NK-92 (cell line): ENCODE measurements around the gene GGN.

Source experiments
- DNase-seq: peaks from one replicate; lab custom pipeline; 2025; ENCODE audit not compliant: unreplicated experiment; lab: John Stamatoyannopoulos, UW

Gene GGN

GRCh38 chr19:38388349-38389100 lies 691 bp upstream of the GGN start, which contains the start of gene SPRED3:
SPRED3 (plus strand) TSS chr19:38388697; CDS start chr19:38390303, 1,606 bp downstream.
- no peak for DNase-seq

- no peak for DNase-seq
Measured at GRCh38 chr19:38386971-38387549, 774 bp downstream of the GGN start.

DNA sequence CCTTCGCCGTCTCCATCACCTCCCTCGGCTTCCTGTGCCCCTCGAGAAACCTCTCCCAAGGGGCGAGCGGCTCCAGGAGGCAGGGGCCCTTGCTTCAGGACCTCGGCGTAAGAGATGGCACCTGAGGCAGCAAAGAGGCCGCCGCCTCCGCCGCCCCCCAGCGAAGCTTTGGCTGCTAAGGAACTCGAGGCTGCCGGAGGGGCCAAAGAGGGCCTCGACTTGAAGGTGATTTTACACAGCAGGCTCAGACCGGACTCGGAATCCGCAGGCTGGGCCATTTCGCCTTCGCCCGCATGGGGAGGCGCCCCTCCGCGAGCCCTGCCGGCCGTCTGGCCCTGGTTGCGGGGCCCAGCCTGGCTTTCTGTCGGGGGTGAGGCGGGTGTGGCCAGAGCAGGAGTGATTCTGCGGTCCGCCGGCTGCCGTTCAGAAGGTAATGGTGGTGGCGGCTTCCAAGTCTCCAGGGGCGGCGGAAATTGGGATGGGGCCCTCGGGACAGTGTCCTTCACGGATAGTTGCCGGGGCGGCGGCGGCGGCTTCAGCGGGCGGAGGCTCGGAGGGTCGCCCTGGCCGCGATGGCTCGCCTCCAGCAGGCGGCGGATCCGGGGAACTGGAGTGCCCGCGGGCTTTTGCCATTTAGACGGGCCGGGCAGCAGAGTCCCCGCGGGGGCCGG lies 1.4 kb downstream of the GGN start:
- DNase-seq: no peak

DNA sequence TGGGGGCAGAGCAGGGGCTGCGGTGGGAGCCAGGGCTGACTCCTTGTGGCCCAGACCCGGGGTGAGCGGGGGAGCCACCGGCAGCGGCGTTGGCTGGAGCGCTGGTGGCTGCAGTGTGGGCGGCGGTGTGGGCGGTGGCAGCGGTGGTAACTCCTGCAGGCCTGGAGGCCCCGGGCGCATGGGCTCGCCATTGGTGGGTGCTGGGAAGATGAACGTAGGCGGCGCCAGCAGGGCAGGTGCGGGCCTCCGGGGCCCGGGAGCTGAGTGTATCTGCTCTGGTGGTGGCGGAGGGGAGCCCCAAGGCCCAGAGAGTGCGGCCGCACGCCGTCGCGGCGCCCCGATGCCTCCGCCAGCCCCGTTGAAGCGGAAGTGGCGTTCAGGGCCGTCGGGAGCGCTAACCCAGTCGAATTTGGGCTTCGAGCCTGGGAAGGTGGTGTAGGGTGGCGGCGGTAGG lies 2.0 kb downstream of the GGN start:
- DNase-seq: no peak

DNA sequence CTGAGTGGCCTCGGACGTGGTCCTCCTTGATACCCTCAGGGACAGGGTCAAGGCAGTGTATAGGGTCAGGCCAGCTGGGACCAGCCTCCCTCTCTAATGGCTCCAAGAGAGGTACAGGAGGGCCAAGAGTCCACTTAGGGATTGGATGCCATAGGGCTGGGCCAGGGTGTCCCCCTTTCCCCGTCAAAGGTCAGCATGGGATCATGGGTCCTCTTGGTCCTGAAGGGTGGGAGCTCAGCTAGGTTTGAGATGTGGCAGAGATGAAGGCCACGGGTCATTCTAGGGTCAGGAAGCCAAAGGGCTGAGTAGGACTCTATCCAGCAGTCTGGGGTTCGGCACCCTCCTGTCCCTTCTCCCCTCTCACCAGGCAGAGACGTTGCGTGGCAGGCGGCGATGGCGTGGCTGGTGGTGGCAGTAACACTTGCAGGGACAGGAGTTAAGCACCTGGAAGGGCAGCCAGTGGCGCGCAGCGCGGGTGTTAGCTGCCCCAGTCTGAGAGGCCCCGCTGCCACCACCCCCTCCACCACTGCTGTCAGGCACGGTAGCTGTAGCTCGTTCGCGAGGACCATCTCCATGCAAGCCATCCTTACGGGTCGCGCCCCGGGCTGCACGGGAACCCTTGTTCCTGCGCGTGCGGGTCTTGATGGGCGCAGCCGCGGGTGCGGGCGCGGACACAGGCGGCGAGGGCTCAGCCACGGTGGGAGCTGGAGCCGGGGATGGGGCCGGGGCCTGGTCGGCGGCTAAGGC lies 2.6 kb downstream of the GGN start:
- no peak for DNase-seq

- DNase-seq: no peak
Measured at GRCh38 chr19:38384209-38385027, 3.4 kb downstream of the GGN start.

DNA sequence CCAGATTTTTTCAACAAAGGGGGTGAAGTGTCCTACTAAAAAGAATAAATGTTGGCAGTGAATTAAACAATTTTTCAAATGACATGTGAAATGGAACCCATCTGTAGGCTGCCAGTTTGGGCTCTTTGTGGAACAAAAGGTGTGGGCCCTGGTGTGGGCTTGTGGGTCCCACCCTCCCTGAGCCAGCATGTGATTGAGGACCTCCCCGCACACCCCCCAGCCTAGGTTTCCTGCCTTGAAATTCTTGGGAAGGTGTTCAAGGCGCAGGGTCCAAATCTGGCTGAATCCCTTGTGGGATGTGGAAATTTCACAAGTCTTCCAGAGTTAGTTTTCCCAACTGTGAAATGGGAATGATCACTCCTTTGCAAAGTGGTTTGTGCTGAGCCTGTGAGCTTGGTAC lies 4.1 kb downstream of the GGN start:
- DNase-seq: no peak

- DNase-seq: no peak
Measured at GRCh38 chr19:38383184-38383583, 4.7 kb downstream of the GGN start.

DNA sequence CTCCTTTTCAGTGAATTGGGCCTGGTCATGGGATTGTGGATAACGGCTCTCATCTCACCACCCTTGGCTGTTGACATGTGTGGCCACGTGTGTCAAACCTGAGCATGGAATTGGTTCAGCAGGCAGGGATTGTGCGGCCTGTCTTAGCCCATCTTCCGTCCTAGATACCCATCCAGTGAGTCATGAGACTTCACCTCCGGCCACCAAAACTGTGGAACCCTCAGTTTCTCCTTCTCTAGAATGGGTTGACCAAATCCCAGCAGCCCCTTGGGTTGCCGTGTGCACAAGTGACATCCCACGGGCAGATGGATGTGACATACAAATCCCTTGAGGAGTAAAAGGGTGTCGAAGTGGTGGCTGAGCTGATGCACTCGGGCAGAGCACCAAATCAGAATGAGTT lies 6.7 kb downstream of the GGN start:
- DNase-seq: no peak

- DNase-seq: no peak
Measured at GRCh38 chr19:38378866-38379265, 9.0 kb downstream of the GGN start.

DNA sequence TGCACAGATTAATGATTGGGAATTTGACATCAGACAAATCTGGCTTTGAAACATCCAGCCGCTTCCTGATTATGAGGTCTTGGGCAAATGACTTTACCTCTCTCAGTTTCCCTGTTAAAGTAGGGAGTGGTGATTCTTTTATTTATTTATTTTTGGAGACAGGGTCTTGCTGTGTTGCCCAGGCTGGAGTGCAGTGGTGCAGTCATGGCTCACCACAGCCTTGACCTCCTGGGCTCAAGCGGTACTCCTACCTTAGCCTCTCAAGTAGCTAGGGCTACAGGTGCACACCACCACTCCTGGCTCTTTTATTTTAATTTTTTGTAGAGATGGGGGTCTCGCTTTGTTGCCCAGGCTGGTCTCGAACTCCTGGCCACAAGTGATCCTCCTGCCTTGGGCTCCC lies 10.8 kb downstream of the GGN start:
- no peak for DNase-seq

DNA sequence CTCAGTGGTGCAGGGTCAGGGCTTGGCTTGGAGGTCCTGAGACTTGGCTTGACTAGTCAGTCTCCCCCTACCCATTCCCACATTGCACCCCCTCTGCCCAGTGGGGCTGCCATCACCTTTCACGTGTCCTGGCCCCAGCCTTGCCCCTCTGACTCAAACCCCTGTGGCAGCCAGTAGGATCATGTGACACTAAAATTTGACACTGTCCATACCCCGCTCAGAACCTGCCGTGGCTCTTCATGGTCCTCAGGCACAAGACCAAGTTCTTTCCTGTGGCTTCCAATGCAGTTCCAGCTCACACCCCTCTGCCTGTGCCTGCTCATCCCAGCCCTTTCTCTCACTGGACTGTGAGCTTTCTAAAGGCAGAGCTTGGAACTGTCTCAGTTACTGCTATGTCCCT lies 11.3 kb downstream of the GGN start:
- DNase-seq: no peak

GRCh38 chr19:38375748-38376147 lies 12.1 kb downstream of the GGN start:
- no peak for DNase-seq

GRCh38 chr19:38375098-38375493 lies 12.7 kb downstream of the GGN start:
- no peak for DNase-seq

GRCh38 chr19:38374332-38375097 lies 13.3 kb downstream of the GGN start, which contains the start of gene PSMD8:
PSMD8 (plus strand) TSS chr19:38374571; CDS start chr19:38374602, 31 bp downstream.
- peak; percentile 90 for DNase-seq

DNA sequence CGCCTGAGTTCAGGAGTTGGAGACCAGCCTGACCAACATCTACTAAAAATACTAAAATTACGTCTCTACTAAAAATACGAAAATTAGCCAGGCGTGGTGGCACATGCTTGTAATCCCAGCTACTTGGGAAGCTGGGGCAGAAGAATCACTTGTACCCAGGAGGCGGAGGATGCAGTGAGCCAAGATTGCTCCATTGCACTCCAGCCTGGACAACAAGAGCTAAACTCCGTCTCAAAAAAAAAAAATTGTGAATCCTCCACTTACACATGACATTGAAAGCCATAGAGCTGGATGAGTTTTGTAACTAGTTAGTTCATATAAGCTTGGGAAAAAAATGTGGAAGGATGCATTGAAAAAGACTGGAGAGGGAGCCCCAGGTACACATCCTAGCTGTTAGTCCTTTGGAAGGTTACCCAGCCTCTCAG lies 13.9 kb downstream of the GGN start:
- no peak for DNase-seq

DNA sequence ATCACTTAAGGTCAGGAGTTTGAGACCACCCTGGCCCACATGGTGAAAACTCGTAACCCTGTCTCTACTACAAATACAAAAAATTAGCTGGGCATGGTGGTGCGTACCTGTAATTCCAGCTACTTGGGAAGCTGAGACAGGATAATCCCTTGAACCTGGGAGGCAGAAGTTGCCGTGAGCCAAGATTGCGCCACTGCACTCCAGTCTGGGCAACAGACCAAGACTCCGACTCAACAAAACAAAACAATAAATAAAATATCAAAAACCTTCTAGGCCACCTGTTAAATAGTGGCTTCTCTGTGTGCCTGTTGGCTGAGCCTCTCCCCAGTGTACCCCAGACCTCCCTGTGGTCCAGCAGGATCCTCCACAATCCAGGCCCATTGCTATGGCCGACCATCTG lies 16.8 kb downstream of the GGN start:
- DNase-seq: no peak

- no peak for DNase-seq
Measured at GRCh38 chr19:38370299-38370698, 17.5 kb downstream of the GGN start.

DNA sequence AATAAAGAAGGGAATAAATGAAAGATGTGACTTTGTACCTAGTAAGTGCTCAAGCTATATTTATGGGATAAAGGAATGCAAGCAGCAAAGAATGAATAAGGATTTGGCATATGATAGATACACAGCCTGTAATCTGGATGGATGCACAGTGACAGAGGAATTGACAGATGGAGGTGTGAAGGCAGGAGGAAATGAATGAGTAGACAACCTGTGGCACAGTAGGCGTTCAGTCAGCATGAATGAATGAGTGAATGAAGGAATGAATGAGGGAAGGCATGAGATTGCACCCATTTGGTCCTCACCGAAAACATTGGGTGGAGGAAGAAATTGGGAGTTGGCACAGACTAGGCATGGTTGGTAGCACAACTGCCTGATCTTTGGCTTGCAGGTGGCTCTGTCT lies 18.2 kb downstream of the GGN start:
- no peak for DNase-seq

DNA sequence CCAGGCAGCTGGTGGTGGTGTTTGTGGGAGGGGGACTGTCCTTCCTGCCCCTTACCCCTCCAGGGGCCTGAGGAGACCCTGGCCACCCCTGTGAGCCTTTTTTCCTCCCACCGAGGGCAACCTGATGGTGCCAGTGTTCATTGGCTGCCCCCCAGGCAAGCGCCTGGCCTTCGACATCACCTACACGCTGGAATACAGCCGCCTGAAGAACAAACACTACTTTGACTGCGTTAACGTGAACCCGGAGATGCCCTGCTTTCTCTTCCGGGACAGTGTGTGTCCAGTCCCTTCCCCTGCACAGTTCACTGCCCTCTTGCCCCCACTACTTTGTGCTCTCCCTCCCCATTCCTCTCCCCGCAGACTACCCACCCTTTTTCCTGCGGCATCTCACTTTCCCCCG lies 20.8 kb downstream of the GGN start:
- DNase-seq: no peak
